Measurements from ENCODE around the gene ST8SIA1. TPM values are rescaled to one million over a fixed set of nuclear protein-coding genes. Genes with fewer than 3 reads are reported as not detected.

Gene ST8SIA1
- total RNA-seq, 2 experiments from 2014 or later = 5.6 to 5.7 TPM

GRCh38 chr12:22374508-22374907, 40.0 kb upstream of the ST8SIA1 start:
- H3K27me3 Mint-ChIP-seq = no peaks in the 10 kb centered on the region
- Histone ChIP-seq H3K36me3 (ENCODE audit: insufficient read depth, low read length) (no peaks in the 10 kb centered on the region), H3K4me1 (ENCODE audit: insufficient read depth, low read length) (no peaks in the 10 kb centered on the region), H3K9me3 (ENCODE audit: control insufficient read depth in 1 of 2, insufficient read depth in 1 of 2, low read length in 2 of 2) (no peaks in the 10 kb centered on the region), H3K27me3 (ENCODE audit: control insufficient read depth in 1 of 2, insufficient read depth in 2 of 2, low read length in 2 of 2) (no peaks in the 10 kb centered on the region), H3K4me3 (ENCODE audit: low read length) (no peak overlapping the region), H3K27ac (ENCODE audit: low read depth in 1 of 2, low read length in 2 of 2) (no peak overlapping the region)
- CTCF ChIA-PET = no interaction called here
- H3K4me1 Mint-ChIP-seq (ENCODE audit: low read depth) = peaks cover 6% of the 10 kb centered on the region
- H3K27ac Mint-ChIP-seq = no peak overlapping the region
- intact Hi-C loops (cut with DNase I, micrococcal nuclease) = no loop called here
- no peak overlapping the region for H3K4me3 Mint-ChIP-seq
- ATAC-seq (ENCODE audit: poor library complexity) = no peak
- no peak for DNase-seq
- POLR2A ChIA-PET = no interaction called here
- TF ChIP-seq, protein P1, sequence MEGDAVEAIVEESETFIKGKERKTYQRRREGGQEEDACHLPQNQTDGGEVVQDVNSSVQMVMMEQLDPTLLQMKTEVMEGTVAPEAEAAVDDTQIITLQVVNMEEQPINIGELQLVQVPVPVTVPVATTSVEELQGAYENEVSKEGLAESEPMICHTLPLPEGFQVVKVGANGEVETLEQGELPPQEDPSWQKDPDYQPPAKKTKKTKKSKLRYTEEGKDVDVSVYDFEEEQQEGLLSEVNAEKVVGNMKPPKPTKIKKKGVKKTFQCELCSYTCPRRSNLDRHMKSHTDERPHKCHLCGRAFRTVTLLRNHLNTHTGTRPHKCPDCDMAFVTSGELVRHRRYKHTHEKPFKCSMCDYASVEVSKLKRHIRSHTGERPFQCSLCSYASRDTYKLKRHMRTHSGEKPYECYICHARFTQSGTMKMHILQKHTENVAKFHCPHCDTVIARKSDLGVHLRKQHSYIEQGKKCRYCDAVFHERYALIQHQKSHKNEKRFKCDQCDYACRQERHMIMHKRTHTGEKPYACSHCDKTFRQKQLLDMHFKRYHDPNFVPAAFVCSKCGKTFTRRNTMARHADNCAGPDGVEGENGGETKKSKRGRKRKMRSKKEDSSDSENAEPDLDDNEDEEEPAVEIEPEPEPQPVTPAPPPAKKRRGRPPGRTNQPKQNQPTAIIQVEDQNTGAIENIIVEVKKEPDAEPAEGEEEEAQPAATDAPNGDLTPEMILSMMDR (IDR thresholded peaks at IDR 0.05) = no peak
- no peaks in the 10 kb centered on the region for H3K36me3 Mint-ChIP-seq (ENCODE audit: low read depth)
- H3K9me3 Mint-ChIP-seq = no peaks in the 10 kb centered on the region

DNA sequence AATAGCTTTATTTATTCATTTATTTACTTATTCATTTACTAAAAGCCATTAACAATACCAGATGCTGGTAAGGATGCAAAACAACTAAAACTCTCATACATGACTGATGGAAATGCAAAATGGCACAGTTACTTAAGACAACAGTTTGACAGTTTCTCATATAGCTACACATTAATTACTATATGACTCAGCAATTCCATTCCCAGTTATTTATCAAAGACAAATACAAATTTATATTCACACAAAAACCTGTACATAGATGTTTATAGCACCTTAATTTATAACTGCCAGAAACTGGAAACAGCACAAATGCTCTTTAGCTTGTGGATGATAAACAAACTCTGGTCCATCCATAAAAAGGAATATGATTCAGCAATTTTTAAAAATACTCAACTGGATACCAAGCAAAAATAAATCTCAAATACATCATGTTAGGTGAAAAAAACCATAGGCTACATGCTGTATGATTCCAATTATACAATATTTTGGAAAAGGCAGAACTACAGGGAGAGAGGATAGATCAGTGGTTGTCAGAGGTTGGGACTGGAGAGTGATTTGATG, 37.9 kb upstream of the ST8SIA1 start:
- no peaks in the 10 kb centered on the region for H3K27me3 ChIP-seq (ENCODE audit: control insufficient read depth in 1 of 2, insufficient read depth in 2 of 2, low read length in 2 of 2)
- no peaks in the 10 kb centered on the region for H3K36me3 Mint-ChIP-seq (ENCODE audit: low read depth)
- H3K4me3 Mint-ChIP-seq = no peak overlapping the region
- intact Hi-C loops (cut with DNase I, micrococcal nuclease) = no loop called here
- no peaks in the 10 kb centered on the region for H3K27me3 Mint-ChIP-seq
- H3K4me1 ChIP-seq (ENCODE audit: insufficient read depth, low read length) = no peaks in the 10 kb centered on the region
- H3K9me3 ChIP-seq (ENCODE audit: control insufficient read depth in 1 of 2, insufficient read depth in 1 of 2, low read length in 2 of 2) = no peaks in the 10 kb centered on the region
- no peak for DNase-seq
- H3K9me3 Mint-ChIP-seq = peaks cover 7% of the 10 kb centered on the region
- TF ChIP-seq, protein P1 (IDR thresholded peaks at IDR 0.05) = no peak
- no peak overlapping the region for H3K27ac Mint-ChIP-seq
- no peaks in the 10 kb centered on the region for H3K36me3 ChIP-seq (ENCODE audit: insufficient read depth, low read length)
- ChIA-PET POLR2A (no interaction called here), CTCF (no interaction called here)
- no peak for ATAC-seq (ENCODE audit: poor library complexity)
- H3K4me3 ChIP-seq (ENCODE audit: low read length) = no peak overlapping the region
- H3K4me1 Mint-ChIP-seq (ENCODE audit: low read depth) = peaks cover 6% of the 10 kb centered on the region
- H3K27ac ChIP-seq (ENCODE audit: low read depth in 1 of 2, low read length in 2 of 2) = no peak overlapping the region

GRCh38 chr12:22366181-22366580, 31.7 kb upstream of the ST8SIA1 start:
- no peaks in the 10 kb centered on the region for H3K36me3 Mint-ChIP-seq (ENCODE audit: low read depth)
- intact Hi-C loops (cut with DNase I, micrococcal nuclease) = no loop called here
- DNase-seq = no peak
- H3K4me3 Mint-ChIP-seq = no peak overlapping the region
- Histone ChIP-seq H3K36me3 (ENCODE audit: insufficient read depth, low read length) (no peaks in the 10 kb centered on the region), H3K4me1 (ENCODE audit: insufficient read depth, low read length) (no peaks in the 10 kb centered on the region), H3K9me3 (ENCODE audit: control insufficient read depth in 1 of 2, insufficient read depth in 1 of 2, low read length in 2 of 2) (no peaks in the 10 kb centered on the region), H3K27ac (ENCODE audit: low read depth in 1 of 2, low read length in 2 of 2) (no peak overlapping the region), H3K27me3 (ENCODE audit: control insufficient read depth in 1 of 2, insufficient read depth in 2 of 2, low read length in 2 of 2) (no peaks in the 10 kb centered on the region), H3K4me3 (ENCODE audit: low read length) (no peak overlapping the region)
- H3K4me1 Mint-ChIP-seq (ENCODE audit: low read depth) = no peaks in the 10 kb centered on the region
- H3K27me3 Mint-ChIP-seq = no peaks in the 10 kb centered on the region
- TF ChIP-seq, protein P1 (IDR thresholded peaks at IDR 0.05) = no peak
- ChIA-PET POLR2A (no interaction called here), CTCF (no interaction called here)
- H3K9me3 Mint-ChIP-seq = peaks cover 7% of the 10 kb centered on the region
- no peak for ATAC-seq (ENCODE audit: poor library complexity)
- H3K27ac Mint-ChIP-seq = no peak overlapping the region
